MM.1S (cell line): ENCODE measurements around the gene JAKMIP2.

Source experiments
- DNase-seq: peaks from one replicate; pipeline ENCODE4 v3.0.0-alpha.2; 2015
- H2AFZ ChIP-seq: fragments of 300-600 bp; sonication (generic); 2 replicates; pipeline ENCODE4 v1.6.0; 2016; ENCODE audit warnings: antibody characterized with exemption, low read length
- H3F3A ChIP-seq: fragments of 300-600 bp; sonication (generic); 2 replicates; pipeline ENCODE4 v1.6.1; 2016; ENCODE audit warnings: mild to moderate bottlenecking, antibody characterized with exemption, low read length, moderate library complexity, mixed read lengths; ENCODE audit not compliant: insufficient read depth
- H3K27ac ChIP-seq: fragments of 300-600 bp; sonication (generic); 2 replicates; pipeline ENCODE4 v1.5.1; 2016; ENCODE audit warnings: mild to moderate bottlenecking, low read length
- H3K27me3 ChIP-seq: fragments of 300-600 bp; sonication (generic); replicated peaks from 2 replicates; pipeline ENCODE4 v1.6.0; 2016; ENCODE audit warnings: low read length; ENCODE audit not compliant: insufficient read depth
- H3K36me3 ChIP-seq: fragments of 300-600 bp; sonication (generic); replicated peaks from 2 replicates; pipeline ENCODE4 v1.6.1; 2016; ENCODE audit warnings: mild to moderate bottlenecking, low read length, mixed read lengths; ENCODE audit not compliant: insufficient read depth
- H3K4me1 ChIP-seq: fragments of 300-600 bp; sonication (generic); 2 replicates; pipeline ENCODE4 v1.6.1; 2016; ENCODE audit warnings: low read length, mixed read lengths
- H3K4me2 ChIP-seq: fragments of 300-600 bp; sonication (generic); 2 replicates; pipeline ENCODE4 v1.6.0; 2016; ENCODE audit warnings: low read depth, low read length
- H3K4me3 ChIP-seq: fragments of 300-600 bp; sonication (generic); 2 replicates; pipeline ENCODE4 v1.5.1; 2016; ENCODE audit warnings: low read length, mixed read lengths
- H3K79me2 ChIP-seq: fragments of 300-600 bp; sonication (generic); 2 replicates; pipeline ENCODE4 v1.6.1; 2016; ENCODE audit warnings: mixed run types, low read length, mixed read lengths
- H3K9ac ChIP-seq: fragments of 300-600 bp; sonication (generic); 2 replicates; pipeline ENCODE4 v1.6.1; 2016; ENCODE audit warnings: low read length, mixed read lengths
- H3K9me2 ChIP-seq: fragments of 300-600 bp; sonication (generic); replicated peaks from 2 replicates; pipeline ENCODE4 v1.6.1; 2016; ENCODE audit warnings: mild to moderate bottlenecking, low read length, mixed read lengths; ENCODE audit not compliant: insufficient read depth
- H3K9me3 ChIP-seq: fragments of 300-600 bp; sonication (generic); replicated peaks from 2 replicates; pipeline ENCODE4 v1.6.1; 2016; ENCODE audit warnings: mild to moderate bottlenecking, low read length, mixed read lengths; ENCODE audit not compliant: insufficient read depth
- H4K20me1 ChIP-seq: fragments of 300-600 bp; sonication (generic); 2 replicates; pipeline ENCODE4 v1.6.1; 2016; ENCODE audit warnings: mild to moderate bottlenecking, low read length, moderate library complexity, mixed read lengths; ENCODE audit not compliant: insufficient read depth
- CTCF ChIP-seq: fragments of 300-600 bp; sonication (generic); IDR thresholded peaks from 2 replicates; pipeline ENCODE4 v1.5.1; 2016; ENCODE audit warnings: antibody characterized with exemption, low read length, mixed read lengths
- EZH2 ChIP-seq: fragments of 300-600 bp; sonication (generic); optimal IDR thresholded peaks from 2 replicates; pipeline ENCODE3; 2017; ENCODE audit warnings: low read depth, mild to moderate bottlenecking, antibody characterized with exemption, low read length, mixed read lengths
- EZH2phosphoT487 ChIP-seq: fragments of 300-600 bp; sonication (generic); IDR thresholded peaks from 2 replicates; pipeline ENCODE4 v1.6.1; 2018; ENCODE audit warnings: antibody characterized with exemption, low read length

JAKMIP2 gene

GRCh38 chr5:147558826-147559225 is 223.7 kb downstream of the JAKMIP2 start:
- Histone ChIP-seq H3K4me3 (no peak overlapping the region), H3K9me2 (no peaks in the 10 kb centered on the region), H3K36me3 (no peaks in the 10 kb centered on the region), H3K9me3 (no peaks in the 10 kb centered on the region), H3K9ac (no peak overlapping the region), H3K79me2 (no peaks in the 10 kb centered on the region), H3K4me1 (no peaks in the 10 kb centered on the region), H3F3A (no peaks in the 10 kb centered on the region), H4K20me1 (no peaks in the 10 kb centered on the region), H3K4me2 (no peak overlapping the region), H3K27me3 (no peaks in the 10 kb centered on the region), H2AFZ (no peak overlapping the region), H3K27ac (no peak overlapping the region)
- DNase-seq: peak; percentile 35
- no peak for TF ChIP-seq EZH2phosphoT487
- peak; percentile 50 for TF ChIP-seq CTCF

GRCh38 chr5:147557876-147558745 is 224.4 kb downstream of the JAKMIP2 start:
- TF ChIP-seq EZH2 (no peak), EZH2phosphoT487 (no peak), CTCF (no peak)
- no peaks in the 10 kb centered on the region for H3K9me3 ChIP-seq
- DNase-seq: no peak
- no peaks in the 10 kb centered on the region for H3K4me1 ChIP-seq
- no peaks in the 10 kb centered on the region for H3K79me2 ChIP-seq
- H3K9ac ChIP-seq: no peak overlapping the region
- H3F3A ChIP-seq: no peaks in the 10 kb centered on the region
- no peaks in the 10 kb centered on the region for H4K20me1 ChIP-seq
- H3K4me2 ChIP-seq: no peak overlapping the region
- no peaks in the 10 kb centered on the region for H3K9me2 ChIP-seq
- H3K27ac ChIP-seq: no peak overlapping the region
- no peak overlapping the region for H2AFZ ChIP-seq
- no peak overlapping the region for H3K4me3 ChIP-seq
- no peaks in the 10 kb centered on the region for H3K36me3 ChIP-seq
- H3K27me3 ChIP-seq: no peaks in the 10 kb centered on the region

GRCh38 chr5:147555176-147555575 is 227.4 kb downstream of the JAKMIP2 start:
- Histone ChIP-seq H3K9ac (no peak overlapping the region), H4K20me1 (no peaks in the 10 kb centered on the region), H3K27ac (no peak overlapping the region), H3K36me3 (no peaks in the 10 kb centered on the region), H2AFZ (no peak overlapping the region), H3F3A (no peaks in the 10 kb centered on the region), H3K9me3 (no peaks in the 10 kb centered on the region), H3K79me2 (no peaks in the 10 kb centered on the region), H3K4me3 (no peak overlapping the region), H3K27me3 (no peaks in the 10 kb centered on the region), H3K4me2 (no peak overlapping the region), H3K4me1 (no peaks in the 10 kb centered on the region), H3K9me2 (no peaks in the 10 kb centered on the region)
- TF ChIP-seq EZH2phosphoT487 (no peak), CTCF (no peak), EZH2 (no peak)
- DNase-seq: no peak
